Measurements from ENCODE around the gene JSRP1.

JSRP1 gene

GRCh38 chr19:2233601-2234280 is 22.5 kb downstream of the JSRP1 start:
- TF ChIP-seq, protein P1, sequence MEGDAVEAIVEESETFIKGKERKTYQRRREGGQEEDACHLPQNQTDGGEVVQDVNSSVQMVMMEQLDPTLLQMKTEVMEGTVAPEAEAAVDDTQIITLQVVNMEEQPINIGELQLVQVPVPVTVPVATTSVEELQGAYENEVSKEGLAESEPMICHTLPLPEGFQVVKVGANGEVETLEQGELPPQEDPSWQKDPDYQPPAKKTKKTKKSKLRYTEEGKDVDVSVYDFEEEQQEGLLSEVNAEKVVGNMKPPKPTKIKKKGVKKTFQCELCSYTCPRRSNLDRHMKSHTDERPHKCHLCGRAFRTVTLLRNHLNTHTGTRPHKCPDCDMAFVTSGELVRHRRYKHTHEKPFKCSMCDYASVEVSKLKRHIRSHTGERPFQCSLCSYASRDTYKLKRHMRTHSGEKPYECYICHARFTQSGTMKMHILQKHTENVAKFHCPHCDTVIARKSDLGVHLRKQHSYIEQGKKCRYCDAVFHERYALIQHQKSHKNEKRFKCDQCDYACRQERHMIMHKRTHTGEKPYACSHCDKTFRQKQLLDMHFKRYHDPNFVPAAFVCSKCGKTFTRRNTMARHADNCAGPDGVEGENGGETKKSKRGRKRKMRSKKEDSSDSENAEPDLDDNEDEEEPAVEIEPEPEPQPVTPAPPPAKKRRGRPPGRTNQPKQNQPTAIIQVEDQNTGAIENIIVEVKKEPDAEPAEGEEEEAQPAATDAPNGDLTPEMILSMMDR (conservative IDR thresholded peaks at IDR 0.05; ENCODE audit: control insufficient read depth, insufficient read depth, low read depth, low read length): no peak
- no peak overlapping the region for H3K4me3 ChIP-seq (ENCODE audit: control insufficient read depth, low read depth, low read length)
- no peak for DNase-seq (ENCODE audit: low read depth)

- TF ChIP-seq, protein P1 (conservative IDR thresholded peaks at IDR 0.05; ENCODE audit: control insufficient read depth, insufficient read depth, low read depth, low read length): no peak
- DNase-seq (ENCODE audit: low read depth): no peak
These were observed 23.7 kb downstream of the JSRP1 start for GRCh38 chr19:2232286-2233151.

GRCh38 chr19:2231621-2232221 is 24.5 kb downstream of the JSRP1 start:
- DNase-seq (ENCODE audit: low read depth): no peak
- TF ChIP-seq, protein P1 (conservative IDR thresholded peaks at IDR 0.05; ENCODE audit: control insufficient read depth, insufficient read depth, low read depth, low read length): no peak
- H3K4me3 ChIP-seq (ENCODE audit: control insufficient read depth, low read depth, low read length): no peak overlapping the region

More at GRCh38 chr19:2232286-2233151, 23.7 kb downstream of the JSRP1 start:
- no peak overlapping the region for H3K4me3 ChIP-seq (ENCODE audit: control insufficient read depth, low read depth, low read length)

GRCh38 chr19:2230807-2231533 is 25.2 kb downstream of the JSRP1 start:
- DNase-seq (ENCODE audit: low read depth): no peak
- no peak overlapping the region for H3K4me3 ChIP-seq (ENCODE audit: control insufficient read depth, low read depth, low read length)
- TF ChIP-seq, protein P1 (conservative IDR thresholded peaks at IDR 0.05; ENCODE audit: control insufficient read depth, insufficient read depth, low read depth, low read length): no peak

DNA sequence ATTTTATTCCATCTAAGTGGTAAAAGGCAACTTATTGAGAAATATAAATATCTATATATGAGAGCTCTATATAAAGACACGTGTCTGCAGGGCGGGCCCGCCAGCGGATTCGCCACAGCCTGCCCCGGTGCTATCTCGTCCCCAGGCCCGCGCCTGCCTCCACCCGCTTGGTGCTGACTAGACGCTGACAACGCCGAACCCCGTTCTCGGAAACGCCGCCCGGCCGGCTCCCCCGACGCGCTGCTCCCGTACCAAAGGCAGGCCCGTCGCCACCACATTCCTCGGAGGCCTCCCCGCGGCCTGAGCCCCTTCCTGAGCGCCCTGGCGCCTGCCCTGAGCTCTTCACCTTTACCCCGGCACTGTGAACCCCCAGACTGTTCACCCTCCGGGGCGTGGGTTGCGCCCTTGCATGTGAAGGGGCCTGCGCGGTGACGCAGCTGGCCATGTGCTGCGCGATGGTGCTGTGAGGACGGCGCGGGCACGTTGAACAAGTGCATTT is 26.1 kb downstream of the JSRP1 start:
- TF ChIP-seq, protein P1 (conservative IDR thresholded peaks at IDR 0.05; ENCODE audit: control insufficient read depth, insufficient read depth, low read depth, low read length): no peak
- DNase-seq (ENCODE audit: low read depth): no peak
- H3K4me3 ChIP-seq (ENCODE audit: control insufficient read depth, low read depth, low read length): no peak overlapping the region
